H9 (cell line): ENCODE measurements around the gene ARMC2. TPM values are rescaled to one million over a fixed set of nuclear protein-coding genes. Genes with fewer than 3 reads are reported as not detected.

Experiments
- DNase-seq: peaks from one replicate; pipeline ENCODE4 v3.0.0-alpha.2; 2017
- H2AFZ ChIP-seq: one replicate; pipeline ENCODE4 v1.6.1; 2013; ENCODE audit warnings: mild to moderate bottlenecking, low read length, control low read depth, moderate library complexity
- H2AK5ac ChIP-seq: 2 replicates; pipeline ENCODE4 v1.6.1; 2013; ENCODE audit warnings: low read length, control low read depth, mixed read lengths; ENCODE audit not compliant: insufficient read length
- H2BK120ac ChIP-seq: one replicate; pipeline ENCODE4 v1.6.1; 2013; ENCODE audit warnings: low read depth, mild to moderate bottlenecking, low read length, control low read depth, inconsistent platforms; ENCODE audit not compliant: poor library complexity, severe bottlenecking
- H2BK12ac ChIP-seq: 2 replicates; pipeline ENCODE4 v1.6.1; 2013; ENCODE audit warnings: low read length, control low read depth, mixed read lengths, low read depth; ENCODE audit not compliant: insufficient read length
- H2BK15ac ChIP-seq: 2 replicates; pipeline ENCODE4 v1.6.1; 2013; ENCODE audit warnings: low read depth, low read length, control low read depth
- H2BK20ac ChIP-seq: one replicate; pipeline ENCODE4 v1.6.1; 2013; ENCODE audit warnings: low read depth, mild to moderate bottlenecking, low read length, control low read depth, inconsistent platforms; ENCODE audit not compliant: poor library complexity, severe bottlenecking
- H2BK5ac ChIP-seq: 2 replicates; pipeline ENCODE4 v1.6.1; 2013; ENCODE audit warnings: low read length, control low read depth, mixed read lengths; ENCODE audit not compliant: insufficient read length
- H3K14ac ChIP-seq: 2 replicates; pipeline ENCODE4 v1.6.1; 2013; ENCODE audit warnings: low read length, control low read depth; ENCODE audit not compliant: insufficient read depth
- H3K18ac ChIP-seq: 2 replicates; pipeline ENCODE4 v1.6.1; 2013; ENCODE audit warnings: low read depth, mild to moderate bottlenecking, mixed read lengths, low read length, control low read depth; ENCODE audit not compliant: insufficient read length
- H3K23ac ChIP-seq: 2 replicates; pipeline ENCODE4 v1.6.1; 2013; ENCODE audit warnings: low read length, control low read depth, mixed read lengths, low read depth; ENCODE audit not compliant: insufficient read length
- H3K23me2 ChIP-seq: 2 replicates; pipeline ENCODE4 v1.6.1; 2013; ENCODE audit warnings: low read depth, mild to moderate bottlenecking, mixed read lengths, low read length, control low read depth; ENCODE audit not compliant: insufficient read length, poor library complexity, severe bottlenecking
- H3K27ac ChIP-seq: 2 replicates; pipeline ENCODE4 v1.5.1; 2013; ENCODE audit warnings: low read length, control low read depth, mixed read lengths, low read depth; ENCODE audit not compliant: insufficient read length
- H3K27me3 ChIP-seq: 2 replicates; pipeline ENCODE4 v1.6.1; 2013; ENCODE audit warnings: low read length, control low read depth, inconsistent platforms; ENCODE audit not compliant: insufficient read depth
- H3K4ac ChIP-seq: 2 replicates; pipeline ENCODE4 v1.6.1; 2013; ENCODE audit warnings: low read depth, mild to moderate bottlenecking, control low read depth, inconsistent platforms, low read length, moderate library complexity
- H3K4me1 ChIP-seq: 2 replicates; pipeline ENCODE4 v1.6.1; 2013; ENCODE audit warnings: low read length, control low read depth, inconsistent platforms; ENCODE audit not compliant: insufficient read depth
- H3K4me2 ChIP-seq: 2 replicates; pipeline ENCODE4 v1.6.1; 2013; ENCODE audit warnings: low read length, control low read depth, mixed read lengths; ENCODE audit not compliant: insufficient read length, insufficient read depth
- H3K56ac ChIP-seq: 2 replicates; pipeline ENCODE4 v1.6.1; 2013; ENCODE audit warnings: low read depth, mild to moderate bottlenecking, mixed read lengths, low read length, control low read depth; ENCODE audit not compliant: insufficient read length
- H3K79me1 ChIP-seq: 2 replicates; pipeline ENCODE4 v1.6.1; 2013; ENCODE audit warnings: low read depth, mild to moderate bottlenecking, moderate library complexity, low read length, control low read depth, inconsistent platforms; ENCODE audit not compliant: insufficient read depth, poor library complexity, severe bottlenecking
- H3K79me2 ChIP-seq: 2 replicates; pipeline ENCODE4 v1.6.1; 2013; ENCODE audit warnings: low read length, control low read depth, inconsistent platforms; ENCODE audit not compliant: insufficient read depth
- H3K9ac ChIP-seq: 2 replicates; pipeline ENCODE4 v1.6.1; 2013; ENCODE audit warnings: low read length, control low read depth, mixed read lengths; ENCODE audit not compliant: insufficient read length; ENCODE audit errors: extremely low read depth
- H3K9me3 ChIP-seq: one replicate; pipeline ENCODE4 v1.6.1; 2013; ENCODE audit warnings: low read depth, low read length, inconsistent platforms; ENCODE audit not compliant: control insufficient read depth
- H3T11ph ChIP-seq: one replicate; pipeline ENCODE4 v1.6.1; 2013; ENCODE audit warnings: mild to moderate bottlenecking, low read length, control low read depth, inconsistent platforms
- H4K20me1 ChIP-seq: one replicate; pipeline ENCODE4 v1.6.1; 2013; ENCODE audit not compliant: control insufficient read depth, insufficient read length, insufficient read depth
- H4K5ac ChIP-seq: 2 replicates; pipeline ENCODE4 v1.6.1; 2013; ENCODE audit warnings: low read depth, mild to moderate bottlenecking, mixed read lengths, low read length, control low read depth; ENCODE audit not compliant: insufficient read length
- H4K8ac ChIP-seq: replicated peaks from 2 replicates; pipeline ENCODE4 v1.6.1; 2013; ENCODE audit warnings: low read length, control low read depth, mixed read lengths, low read depth; ENCODE audit not compliant: insufficient read length
- H4K91ac ChIP-seq: 2 replicates; pipeline ENCODE4 v1.6.1; 2013; ENCODE audit warnings: low read depth, mild to moderate bottlenecking, moderate library complexity, mixed read lengths, low read length, control low read depth; ENCODE audit not compliant: insufficient read length
- H3K27ac Mint-ChIP-seq, 3 experiments: 2 replicates in 2 of 3; 3 replicates in 1 of 3; pipeline ENCODE4 v1.8.0; 2020 to 2021; ENCODE audit warnings: mixed read lengths in 3 of 3, mild to moderate bottlenecking in 1 of 3, moderate library complexity in 1 of 3
- H3K27me3 Mint-ChIP-seq: 2 replicates; pipeline ENCODE4 v1.8.0; 2021; ENCODE audit warnings: low read depth, mild to moderate bottlenecking, moderate library complexity, mixed read lengths
- H3K36me3 Mint-ChIP-seq, 3 experiments: 2 replicates in 2 of 3; 3 replicates in 1 of 3; pipeline ENCODE4 v1.8.0; 2020 to 2021; ENCODE audit warnings: low read depth in 3 of 3, mixed read lengths in 3 of 3; ENCODE audit not compliant: insufficient read depth in 1 of 3
- H3K4me1 Mint-ChIP-seq, 2 experiments: 2 replicates each; pipeline ENCODE4 v1.8.0; 2020; ENCODE audit warnings: mixed read lengths in 2 of 2
- H3K4me3 Mint-ChIP-seq, 2 experiments: 2 replicates in 1 of 2; 3 replicates in 1 of 2; pipeline ENCODE4 v1.8.0; 2020 to 2021; ENCODE audit warnings: mild to moderate bottlenecking in 2 of 2, mixed read lengths in 2 of 2, moderate library complexity in 1 of 2
- H3K9me3 Mint-ChIP-seq, 2 experiments: 2 replicates in 1 of 2; 3 replicates in 1 of 2; pipeline ENCODE4 v1.8.0; 2020; ENCODE audit warnings: mild to moderate bottlenecking in 2 of 2, mixed read lengths in 2 of 2, moderate library complexity in 1 of 2
- CTCF ChIP-seq: fragments of 200-600 bp; sonication (generic); conservative IDR thresholded peaks from 3 replicates; pipeline ENCODE4 v1.8.0; 2021; ENCODE audit warnings: antibody characterized with exemption, mild to moderate bottlenecking
- WGBS: extraction: QIAGEN DNeasy Blood & Tissue Kit; methylation state at CpG from one replicate; pipeline ENCODE4 v1.1.7; 2013; ENCODE audit warnings: missing lambda C conversion rate, low lambda C conversion rate, mixed read lengths; ENCODE audit not compliant: insufficient read length; ENCODE audit errors: extremely low coverage; 5-methylcytosine and 5-hydroxymethylcytosine counted together
- total RNA-seq: library from RNA; stranded (reverse); gene quantifications from 2 replicates; pipeline ENCODE4 v1.2.1, GENCODE V29; 2021

Gene ARMC2
- total RNA-seq, 1 experiment from 2014 or later: 2.8 TPM

- Histone ChIP-seq H2AK5ac (no peak overlapping the region), H2BK20ac (no peak overlapping the region), H3K4ac (no peak overlapping the region), H2BK12ac (no peak overlapping the region), H3K79me1 (no peaks in the 10 kb centered on the region), H4K8ac (no peak overlapping the region), H3K23me2 (no peaks in the 10 kb centered on the region), H3K79me2 (no peaks in the 10 kb centered on the region), H3K14ac (no peak overlapping the region), H2BK5ac (no peak overlapping the region), H4K5ac (no peak overlapping the region), H2BK15ac (no peak overlapping the region), H3K56ac (no peak overlapping the region), H2BK120ac (no peak overlapping the region), H3K18ac (no peak overlapping the region), H3K4me2 (peak overlapping the region; percentile 24), H3K9ac (no peak overlapping the region), H3K27me3 (no peaks in the 10 kb centered on the region; the same call in 1 of the 2 replicates), H4K91ac (no peak overlapping the region), H3K9me3 (no peaks in the 10 kb centered on the region), H3K4me1 (peaks cover 8% of the 10 kb centered on the region), H4K20me1 (no peaks in the 10 kb centered on the region), H2AFZ (peak overlapping the region; percentile 56), H3T11ph (no peak overlapping the region), H3K27ac (peak overlapping the region; percentile 12), H3K23ac (no peak overlapping the region)
- Mint-ChIP-seq H3K36me3 (peaks cover 0 to 4% (median 2%) of the 10 kb centered on the region in 3 experiments; a peak in 3 of 7 replicates), H3K27ac (peak overlapping the region; percentile 44 to 78 (median 74); a peak in 5 of 7 replicates), H3K4me1 (peaks cover 33 to 38% of the 10 kb centered on the region in 2 experiments), H3K27me3 (peaks cover 1% of the 10 kb centered on the region), H3K4me3 (no peak overlapping the region), H3K9me3 (peaks cover 0 to 2% of the 10 kb centered on the region in 2 experiments; a peak in 2 of 5 replicates)
- no peak for TF ChIP-seq CTCF
- peak; percentile 92 for DNase-seq
- WGBS: no CpG with 5 or more reads among the region's 1 CpG
These were observed 72.5 kb downstream of the ARMC2 start for GRCh38 chr6:108920751-108921150.
